A549 (cell line): Measurements from ENCODE around the gene S100A4. TPM values are rescaled to one million over a fixed set of nuclear protein-coding genes. Genes with fewer than 3 reads are reported as not detected.
A peak's percentile ranks its signal among the peaks of the same experiment; 100 is the strongest.

ENCODE experiments used
- ATOH8 ChIP-seq: fragments of 250-450 bp; sonication (Bioruptor Pico); IDR thresholded peaks from 2 replicates; pipeline ENCODE4 v1.5.0; 2020; ENCODE audit warnings: low read depth, mild to moderate bottlenecking, moderate library complexity
- BCL3 ChIP-seq: fragments of >200 bp; sonication (Bioruptor Twin); formaldehyde crosslinking; IDR thresholded peaks from 3 replicates; pipeline ENCODE4 v1.6.1; 2016
- CHD4 ChIP-seq: fragments of 200-600 bp; sonication (generic); IDR thresholded peaks from 2 replicates; pipeline ENCODE4 v1.6.1; 2016; ENCODE audit warnings: antibody characterized with exemption, mild to moderate bottlenecking, borderline replicate concordance
- CTCF ChIP-seq: fragments of >200 bp; sonication (Bioruptor Twin); formaldehyde crosslinking; IDR thresholded peaks from 3 replicates; pipeline ENCODE4 v1.5.1; 2016
- EHMT2 ChIP-seq: fragments of 200-600 bp; sonication (generic); IDR thresholded peaks from 2 replicates; pipeline ENCODE4 v1.6.1; 2016; ENCODE audit warnings: antibody characterized with exemption, low read depth, mild to moderate bottlenecking, moderate library complexity
- EP300 ChIP-seq, 2 experiments: fragments of >200 bp; sonication (Bioruptor Twin); formaldehyde crosslinking; IDR thresholded peaks; 2 replicates in 1 of 2; 3 replicates in 1 of 2; pipeline ENCODE4 v1.6.1; 2016 to 2017
- FOSB ChIP-seq: fragments of 250-450 bp; sonication (Bioruptor Pico); IDR thresholded peaks from 2 replicates; pipeline ENCODE4 v1.5.0; 2020; ENCODE audit warnings: mild to moderate bottlenecking, moderate library complexity
- GATA3 ChIP-seq: IDR thresholded peaks from 2 replicates; pipeline ENCODE4 v1.6.1; 2012; ENCODE audit warnings: borderline replicate concordance
- HES2 ChIP-seq: fragments of >200 bp; sonication (Bioruptor Twin); formaldehyde crosslinking; IDR thresholded peaks from 2 replicates; pipeline ENCODE4 v1.6.1; 2016
- HMGXB4 ChIP-seq: fragments of 250-450 bp; sonication (Bioruptor Pico); IDR thresholded peaks from 2 replicates; pipeline ENCODE4 v1.5.0; 2021; ENCODE audit warnings: mild to moderate bottlenecking, moderate library complexity, borderline replicate concordance
- HOXB5 ChIP-seq: fragments of 250-450 bp; sonication (Bioruptor Pico); IDR thresholded peaks from 2 replicates; pipeline ENCODE4 v1.5.0; 2020; ENCODE audit warnings: mild to moderate bottlenecking, moderate library complexity
- JUNB ChIP-seq: fragments of >200 bp; sonication (Bioruptor Twin); formaldehyde crosslinking; IDR thresholded peaks from 2 replicates; pipeline ENCODE4 v1.6.1; 2016
- KDM1A ChIP-seq: fragments of 200-600 bp; sonication (generic); IDR thresholded peaks from 2 replicates; pipeline ENCODE4 v1.6.1; 2016; ENCODE audit warnings: low read depth, mild to moderate bottlenecking
- MAFK ChIP-seq: fragments of 450-650 bp; IDR thresholded peaks from 2 replicates; pipeline ENCODE4 v1.6.1; 2014; ENCODE audit not compliant: partially characterized antibody
- MAZ ChIP-seq: fragments of 150-350 bp; IDR thresholded peaks from 2 replicates; pipeline ENCODE4 v1.6.1; 2014; ENCODE audit warnings: antibody characterized with exemption, low read depth, low read length, borderline replicate concordance
- NFE2L2 ChIP-seq: fragments of 150-350 bp; conservative IDR thresholded peaks from 2 replicates; pipeline ENCODE4 v1.6.1; 2014; ENCODE audit warnings: low read length
- PHF8 ChIP-seq: fragments of 200-600 bp; sonication (generic); IDR thresholded peaks from 2 replicates; pipeline ENCODE4 v1.6.1; 2016; ENCODE audit warnings: low read depth, mild to moderate bottlenecking, antibody characterized with exemption, moderate library complexity, borderline replicate concordance
- POLR2AphosphoS2 ChIP-seq: conservative IDR thresholded peaks from 2 replicates; pipeline ENCODE4 v1.6.1; 2012; ENCODE audit warnings: low read length, improper control_type of control experiment, inconsistent platforms
- RNF2 ChIP-seq: fragments of 200-600 bp; sonication (generic); IDR thresholded peaks from 2 replicates; pipeline ENCODE4 v1.6.1; 2016; ENCODE audit warnings: low read depth, mild to moderate bottlenecking, antibody characterized with exemption, moderate library complexity, borderline replicate concordance
- SMC3 ChIP-seq: fragments of >200 bp; sonication (Bioruptor Twin); formaldehyde crosslinking; IDR thresholded peaks from 3 replicates; pipeline ENCODE4 v1.6.1; 2018; ENCODE audit warnings: inconsistent platforms
- SREBF2 ChIP-seq: fragments of 450-650 bp; IDR thresholded peaks from 2 replicates; pipeline ENCODE4 v1.6.1; 2014; ENCODE audit warnings: mild to moderate bottlenecking, moderate library complexity
- TP53 ChIP-seq: fragments of 250-450 bp; sonication (Bioruptor Pico); IDR thresholded peaks from 2 replicates; pipeline ENCODE4 v1.5.0; 2021; ENCODE audit warnings: mild to moderate bottlenecking, moderate library complexity
- ZC3H11A ChIP-seq: fragments of 450-650 bp; IDR thresholded peaks from 2 replicates; pipeline ENCODE4 v1.6.1; 2014; ENCODE audit warnings: antibody characterized with exemption, mild to moderate bottlenecking
- ZFP36 ChIP-seq: fragments of 450-650 bp; IDR thresholded peaks from 2 replicates; pipeline ENCODE4 v1.6.1; 2014; ENCODE audit warnings: borderline replicate concordance; ENCODE audit not compliant: partially characterized antibody
- polyA plus RNA-seq, 4 experiments: library from polyadenylated mRNA; depleted of rRNA in 3 of 4; stranded (reverse); fragments of >200 nt; fragmentation: RNase III in 1 of 4; extraction: RNeasy Plus Mini Kit Qiagen cat#74134 plus additional on column Dnase treatment in 1 of 4; gene quantifications; 2 replicates in 3 of 4; 3 replicates in 1 of 4; pipeline ENCODE4 v1.2.3, GENCODE V29; 2011 to 2017

The S100A4 gene
- polyA plus RNA-seq, 2 of the 4 experiments (the other 2 are of a cell fraction) = 590 to 2,584 TPM

- no peak for TF ChIP-seq BCL3
- TF ChIP-seq GATA3 = peak; percentile 61; the same call in 1 of the 2 replicates
- TF ChIP-seq JUNB = no peak; the same call in none of the 2 replicates
- no peak for TF ChIP-seq FOSB (CRISPR knock-in tag)
- no peak for TF ChIP-seq HES2
- TF ChIP-seq HMGXB4 (CRISPR knock-in tag) = no peak
- TF ChIP-seq CHD4 = no peak
- no peak for TF ChIP-seq MAZ
- no peak for TF ChIP-seq KDM1A
- TF ChIP-seq NFE2L2 = no peak
- TF ChIP-seq SREBF2 = no peak
- TF ChIP-seq TP53 (CRISPR knock-in tag) = no peak
- no peak for TF ChIP-seq POLR2AphosphoS2
- no peak for TF ChIP-seq PHF8
- peak; percentile 67 for TF ChIP-seq HOXB5 (CRISPR knock-in tag)
- TF ChIP-seq RNF2 = no peak
- TF ChIP-seq CTCF = 0 out of 3 replicates have a peak, but pooled peaks have one; percentile 11
- no peak for TF ChIP-seq ZFP36
- no peak for TF ChIP-seq EHMT2
- no peak for TF ChIP-seq ZC3H11A
- TF ChIP-seq EP300 (IDR thresholded peaks at IDR 0.05) = peak in 1 of 2 experiments; percentile 57; a peak in 1 of 5 replicates
- TF ChIP-seq MAFK = no peak
- TF ChIP-seq SMC3 = peak; percentile 47; the same call in 1 of the 3 replicates
- no peak for TF ChIP-seq ATOH8
Measured at GRCh38 chr1:153548722-153549688, 3.4 kb upstream of the S100A4 start, which contains the start of gene S100A3 (continued).
